Esophagus squamous epithelium (tissue), 4 donors: Measurements from ENCODE around the gene FBXL5.

Experiments
- POLR2A ChIP-seq, 4 donors: fragments of 450-650 bp; IDR thresholded peaks; one replicate each; pipeline ENCODE4 v1.6.1; 2017; ENCODE audit warnings: antibody characterized with exemption in 4 of 4, mild to moderate bottlenecking in 4 of 4, moderate library complexity in 3 of 4
- TF ChIP-seq, protein P1 (sequence below), 6 experiments: fragments of 450-650 bp in 4 of 6; fragments of 200-600 bp in 2 of 6; sonication (generic) in 2 of 6; IDR thresholded peaks; one replicate each; pipeline ENCODE4 v1.5.1; 2016 to 2019; ENCODE audit warnings: antibody characterized with exemption in 6 of 6, mild to moderate bottlenecking in 4 of 6, moderate library complexity in 4 of 6

DNA sequence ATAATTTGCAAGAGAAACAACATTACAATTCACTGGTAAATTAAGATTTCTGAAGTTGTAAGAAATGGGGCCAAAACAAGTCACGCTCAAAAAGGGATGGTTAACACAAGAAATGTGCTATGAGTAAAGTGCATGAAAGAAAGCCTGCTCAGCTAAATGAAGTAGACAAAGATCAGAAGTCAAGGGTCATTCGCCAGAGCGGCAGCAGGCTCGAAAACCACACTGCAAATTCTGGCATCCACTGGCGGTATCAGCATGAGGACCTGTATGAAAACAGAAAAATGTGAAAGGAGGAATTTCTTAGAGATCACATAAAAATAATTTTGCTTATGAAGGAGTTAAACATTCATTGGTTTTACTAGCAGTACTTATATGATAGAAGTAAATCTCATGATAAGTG lies 49.6 kb downstream of the FBXL5 start:
- TF ChIP-seq, protein P1, sequence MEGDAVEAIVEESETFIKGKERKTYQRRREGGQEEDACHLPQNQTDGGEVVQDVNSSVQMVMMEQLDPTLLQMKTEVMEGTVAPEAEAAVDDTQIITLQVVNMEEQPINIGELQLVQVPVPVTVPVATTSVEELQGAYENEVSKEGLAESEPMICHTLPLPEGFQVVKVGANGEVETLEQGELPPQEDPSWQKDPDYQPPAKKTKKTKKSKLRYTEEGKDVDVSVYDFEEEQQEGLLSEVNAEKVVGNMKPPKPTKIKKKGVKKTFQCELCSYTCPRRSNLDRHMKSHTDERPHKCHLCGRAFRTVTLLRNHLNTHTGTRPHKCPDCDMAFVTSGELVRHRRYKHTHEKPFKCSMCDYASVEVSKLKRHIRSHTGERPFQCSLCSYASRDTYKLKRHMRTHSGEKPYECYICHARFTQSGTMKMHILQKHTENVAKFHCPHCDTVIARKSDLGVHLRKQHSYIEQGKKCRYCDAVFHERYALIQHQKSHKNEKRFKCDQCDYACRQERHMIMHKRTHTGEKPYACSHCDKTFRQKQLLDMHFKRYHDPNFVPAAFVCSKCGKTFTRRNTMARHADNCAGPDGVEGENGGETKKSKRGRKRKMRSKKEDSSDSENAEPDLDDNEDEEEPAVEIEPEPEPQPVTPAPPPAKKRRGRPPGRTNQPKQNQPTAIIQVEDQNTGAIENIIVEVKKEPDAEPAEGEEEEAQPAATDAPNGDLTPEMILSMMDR (IDR thresholded peaks at IDR 0.05), result no peak
- no peak for TF ChIP-seq POLR2A (IDR thresholded peaks at IDR 0.05)
